Body of pancreas (tissue), 4 donors: ENCODE results near the gene ARHGAP32.

ENCODE experiments used
- CTCF ChIP-seq, 7 experiments: fragments of 450-650 bp in 4 of 7; fragments of 200-600 bp in 3 of 7; sonication (generic) in 3 of 7; IDR thresholded peaks; one replicate each; pipeline ENCODE4 v1.5.1; 2016 to 2019; ENCODE audit warnings: antibody characterized with exemption in 7 of 7
- POLR2A ChIP-seq, 3 donors: fragments of 450-650 bp; IDR thresholded peaks; one replicate each; pipeline ENCODE4 v1.6.1; 2016; ENCODE audit warnings: antibody characterized with exemption in 3 of 3, mild to moderate bottlenecking in 2 of 3

GRCh38 chr11:129208863-129209262 lies 16.7 kb upstream of the ARHGAP32 start:
- no peak for TF ChIP-seq CTCF (IDR thresholded peaks at IDR 0.05)
- TF ChIP-seq POLR2A (IDR thresholded peaks at IDR 0.05): no peak
